ENCODE measurements around the gene CENPP. TPM values are rescaled to one million over a fixed set of nuclear protein-coding genes. Genes with fewer than 3 reads are reported as not detected.

Gene CENPP
- total and polyA plus RNA-seq, 2 donors from 2014 or later = 1.2 to 4.2 TPM

GRCh38 chr9:92300936-92301335 lies 24.8 kb upstream of the CENPP start:
- intact Hi-C loops (cut with DNase I) = no loop called here
- no peaks in the 10 kb centered on the region for H3K9me3 ChIP-seq (ENCODE audit: control insufficient read depth in 2 of 3, insufficient read depth in 1 of 3, low read length in 3 of 3)
- no peaks in the 10 kb centered on the region for H3K27me3 ChIP-seq (ENCODE audit: control insufficient read depth, insufficient read depth, low read length)
- H3K36me3 ChIP-seq (ENCODE audit: control insufficient read depth in 2 of 3, insufficient read depth in 3 of 3, low read length in 3 of 3) = peaks cover 4 to 38% (median 35%) of the 10 kb centered on the region in 3 donors
- FAIRE-seq = no peak
- H3K27ac ChIP-seq (ENCODE audit: low read depth in 2 of 2, low read length in 2 of 2) = no peak overlapping the region
- no peak overlapping the region for H3K4me3 ChIP-seq (ENCODE audit: low read length in 3 of 3)
- DNase-seq = no peak
- no peaks in the 10 kb centered on the region for H3K4me1 ChIP-seq (ENCODE audit: control insufficient read depth in 2 of 3, insufficient read depth in 2 of 3, low read depth in 1 of 3, low read length in 3 of 3)
- TF ChIP-seq CTCF (IDR thresholded peaks at IDR 0.05; ENCODE audit: borderline replicate concordance, extremely low read depth, insufficient read depth) = no peak
- H3K9ac ChIP-seq (ENCODE audit: low read length in 3 of 3) = no peak overlapping the region

- H3K9ac ChIP-seq (ENCODE audit: low read length in 3 of 3) = no peak overlapping the region
- no peak for TF ChIP-seq CTCF (IDR thresholded peaks at IDR 0.05; ENCODE audit: borderline replicate concordance, extremely low read depth, insufficient read depth)
- H3K9me3 ChIP-seq (ENCODE audit: control insufficient read depth in 2 of 3, insufficient read depth in 1 of 3, low read length in 3 of 3) = no peaks in the 10 kb centered on the region
- no peak for DNase-seq
- intact Hi-C loops (cut with DNase I) = no loop called here
- no peak overlapping the region for H3K4me3 ChIP-seq (ENCODE audit: low read length in 3 of 3)
- H3K36me3 ChIP-seq (ENCODE audit: control insufficient read depth in 2 of 3, insufficient read depth in 3 of 3, low read length in 3 of 3) = peaks cover 14 to 65% (median 32%) of the 10 kb centered on the region in 3 donors
- FAIRE-seq = no peak
- no peak overlapping the region for H3K27ac ChIP-seq (ENCODE audit: low read depth in 2 of 2, low read length in 2 of 2)
- H3K4me1 ChIP-seq (ENCODE audit: control insufficient read depth in 2 of 3, insufficient read depth in 2 of 3, low read depth in 1 of 3, low read length in 3 of 3) = no peaks in the 10 kb centered on the region
- H3K27me3 ChIP-seq (ENCODE audit: control insufficient read depth, insufficient read depth, low read length) = no peaks in the 10 kb centered on the region
These were observed 16.9 kb upstream of the CENPP start for GRCh38 chr9:92308893-92309292.

GRCh38 chr9:92310562-92310961 lies 15.2 kb upstream of the CENPP start:
- DNase-seq (no peak), FAIRE-seq (no peak)
- Histone ChIP-seq H3K27ac (ENCODE audit: low read depth in 2 of 2, low read length in 2 of 2) (no peak overlapping the region), H3K4me1 (ENCODE audit: control insufficient read depth in 2 of 3, insufficient read depth in 2 of 3, low read depth in 1 of 3, low read length in 3 of 3) (no peaks in the 10 kb centered on the region), H3K4me3 (ENCODE audit: low read length in 3 of 3) (no peak overlapping the region), H3K27me3 (ENCODE audit: control insufficient read depth, insufficient read depth, low read length) (no peaks in the 10 kb centered on the region), H3K9ac (ENCODE audit: low read length in 3 of 3) (no peak overlapping the region), H3K9me3 (ENCODE audit: control insufficient read depth in 2 of 3, insufficient read depth in 1 of 3, low read length in 3 of 3) (no peaks in the 10 kb centered on the region), H3K36me3 (ENCODE audit: control insufficient read depth in 2 of 3, insufficient read depth in 3 of 3, low read length in 3 of 3) (peaks cover 12 to 51% (median 26%) of the 10 kb centered on the region in 3 donors)
- intact Hi-C loops (cut with DNase I) = no loop called here
- TF ChIP-seq CTCF (IDR thresholded peaks at IDR 0.05; ENCODE audit: borderline replicate concordance, extremely low read depth, insufficient read depth) = no peak

All from kidney (tissue), 14 donors.